HG02588 (cell line): Measurements from ENCODE around the gene CASQ2.

Experiments
- ATAC-seq: cut with Tn5 transposase; IDR thresholded peaks from one replicate; pipeline ENCODE4 v1.9.1; 2021; ENCODE audit warnings: mild to moderate bottlenecking, moderate library complexity; ENCODE audit not compliant: unreplicated experiment

Gene CASQ2

GRCh38 chr1:115669002-115669673 lies 99.4 kb downstream of the CASQ2 start:
- no peak for ATAC-seq

- no peak for ATAC-seq
These were observed 99.9 kb downstream of the CASQ2 start for GRCh38 chr1:115668579-115668978.

- no peak for ATAC-seq
These were observed 101.8 kb downstream of the CASQ2 start for GRCh38 chr1:115666702-115667101.

GRCh38 chr1:115666206-115666605 lies 102.3 kb downstream of the CASQ2 start:
- no peak for ATAC-seq

GRCh38 chr1:115665319-115666096 lies 103.0 kb downstream of the CASQ2 start:
- ATAC-seq = no peak

- no peak for ATAC-seq
These were observed 107.4 kb downstream of the CASQ2 start for GRCh38 chr1:115661157-115661556.

- no peak for ATAC-seq
These were observed 108.4 kb downstream of the CASQ2 start for GRCh38 chr1:115660151-115660550.

GRCh38 chr1:115658646-115659045 lies 109.9 kb downstream of the CASQ2 start:
- ATAC-seq = no peak

- no peak for ATAC-seq
These were observed 111.9 kb downstream of the CASQ2 start for GRCh38 chr1:115656461-115657077.

GRCh38 chr1:115655916-115656315 lies 112.6 kb downstream of the CASQ2 start:
- ATAC-seq = no peak

GRCh38 chr1:115655306-115655663 lies 113.2 kb downstream of the CASQ2 start:
- no peak for ATAC-seq

GRCh38 chr1:115654663-115655305 lies 113.7 kb downstream of the CASQ2 start:
- ATAC-seq = no peak

- ATAC-seq = no peak
These were observed 114.4 kb downstream of the CASQ2 start for GRCh38 chr1:115654125-115654524.

- ATAC-seq = no peak
These were observed 116.2 kb downstream of the CASQ2 start for GRCh38 chr1:115652236-115652788.

GRCh38 chr1:115651391-115651790 lies 117.1 kb downstream of the CASQ2 start:
- ATAC-seq = no peak

GRCh38 chr1:115650961-115651360 lies 117.6 kb downstream of the CASQ2 start:
- no peak for ATAC-seq
